IMR-90 (cell line): ENCODE measurements around the gene PRKAR2A. TPM values are rescaled to one million over a fixed set of nuclear protein-coding genes. Genes with fewer than 3 reads are reported as not detected.

Source experiments
- ATAC-seq: fragments of 200-7000 bp; cut with Tn5 transposase; 2 replicates; pipeline ENCODE4 v1.9.1; 2020; ENCODE audit warnings: low read depth, mild to moderate bottlenecking, moderate library complexity
- BruUV-seq: library from RNA; stranded (reverse); fragments of 400-500 nt; replicated peaks from 2 replicates; lab custom pipeline; 2021; lab: Mats Ljungman, UMichigan
- CTCF ChIA-PET: fragments of 300-600 bp; formaldehyde crosslinking; extraction: SDS; loops from one replicate; lab custom pipeline; 2021; ENCODE audit warnings: antibody characterized with exemption; lab: Yijun Ruan, JAX
- POLR2A ChIA-PET: fragments of 300-600 bp; sonication (Branson Sonifier 250); formaldehyde crosslinking; loops from one replicate; lab custom pipeline; 2022; ENCODE audit warnings: antibody characterized with exemption; ENCODE audit not compliant: unreplicated experiment; lab: Charles Lee
- DNase-seq: peaks from one replicate; pipeline ENCODE4 v3.0.0; 2013
- H2AFZ ChIP-seq: replicated peaks from 2 replicates; pipeline ENCODE3; 2013; ENCODE audit warnings: low read length, mild to moderate bottlenecking; ENCODE audit not compliant: poor library complexity
- H2AK5ac ChIP-seq: 2 replicates; pipeline ENCODE4 v1.6.1; 2013; ENCODE audit warnings: low read depth, low read length, inconsistent platforms
- H2AK9ac ChIP-seq: replicated peaks from 2 replicates; pipeline ENCODE3; 2013; ENCODE audit warnings: mild to moderate bottlenecking, low read depth, low read length, moderate library complexity; ENCODE audit not compliant: poor library complexity
- H2BK120ac ChIP-seq: 2 replicates; pipeline ENCODE4 v1.6.1; 2013; ENCODE audit warnings: low read depth, low read length, inconsistent platforms
- H2BK15ac ChIP-seq: 3 replicates; pipeline ENCODE4 v1.6.1; 2013; ENCODE audit warnings: low read depth, low read length, inconsistent platforms
- H2BK20ac ChIP-seq: 2 replicates; pipeline ENCODE4 v1.6.1; 2013; ENCODE audit warnings: low read depth, mild to moderate bottlenecking, inconsistent platforms, low read length, moderate library complexity
- H2BK5ac ChIP-seq: 2 replicates; pipeline ENCODE4 v1.6.1; 2013; ENCODE audit warnings: mild to moderate bottlenecking, low read depth, low read length, inconsistent platforms; ENCODE audit not compliant: poor library complexity, severe bottlenecking
- H3K14ac ChIP-seq: replicated peaks from 2 replicates; pipeline ENCODE4 v1.6.1; 2013; ENCODE audit warnings: low read depth, low read length, inconsistent platforms
- H3K18ac ChIP-seq: 2 replicates; pipeline ENCODE4 v1.6.1; 2013; ENCODE audit warnings: low read depth, low read length, control low read depth
- H3K23ac ChIP-seq: 2 replicates; pipeline ENCODE4 v1.6.1; 2013; ENCODE audit warnings: low read depth, low read length, inconsistent platforms
- H3K27ac ChIP-seq: 2 replicates; pipeline ENCODE4 v1.5.1; 2013; ENCODE audit warnings: mild to moderate bottlenecking, control low read depth, low read length; ENCODE audit not compliant: insufficient read depth
- H3K27me3 ChIP-seq: 2 replicates; pipeline ENCODE4 v1.6.1; 2013; ENCODE audit warnings: low read length; ENCODE audit not compliant: control insufficient read depth, insufficient read depth
- H3K36me3 ChIP-seq: 2 replicates; pipeline ENCODE4 v1.6.1; 2013; ENCODE audit warnings: low read length, mixed read lengths; ENCODE audit not compliant: control insufficient read depth, insufficient read depth
- H3K4ac ChIP-seq: 2 replicates; pipeline ENCODE4 v1.6.1; 2013; ENCODE audit warnings: low read depth, low read length, inconsistent platforms
- H3K4me1 ChIP-seq: 2 replicates; pipeline ENCODE4 v1.6.1; 2013; ENCODE audit warnings: low read length, mixed read lengths; ENCODE audit not compliant: control insufficient read depth, insufficient read depth
- H3K4me2 ChIP-seq: 2 replicates; pipeline ENCODE4 v1.6.1; 2013; ENCODE audit warnings: low read depth, mild to moderate bottlenecking, control low read depth, low read length, moderate library complexity
- H3K4me3 ChIP-seq: 2 replicates; pipeline ENCODE4 v1.5.1; 2013; ENCODE audit warnings: low read depth, mild to moderate bottlenecking, control low read depth, low read length, moderate library complexity; ENCODE audit not compliant: insufficient read depth
- H3K56ac ChIP-seq: 2 replicates; pipeline ENCODE4 v1.6.1; 2013; ENCODE audit warnings: low read length, inconsistent platforms; ENCODE audit not compliant: insufficient read depth; ENCODE audit errors: extremely low read depth
- H3K79me1 ChIP-seq, 2 experiments: 2 replicates each; pipeline ENCODE4 v1.6.1; 2013; ENCODE audit warnings: low read length in 2 of 2, inconsistent platforms in 1 of 2, low read depth in 1 of 2
- H3K9ac ChIP-seq: 2 replicates; pipeline ENCODE4 v1.6.1; 2013; ENCODE audit warnings: low read depth, low read length, control low read depth
- H3K9me1 ChIP-seq: 2 replicates; pipeline ENCODE4 v1.6.1; 2013; ENCODE audit warnings: low read length, inconsistent platforms; ENCODE audit not compliant: insufficient read depth
- H3K9me3 ChIP-seq: 2 replicates; pipeline ENCODE4 v1.6.1; 2013; ENCODE audit warnings: low read length; ENCODE audit not compliant: control insufficient read depth, insufficient read depth
- H4K20me1 ChIP-seq: 2 replicates; pipeline ENCODE4 v1.6.1; 2013; ENCODE audit warnings: low read length, inconsistent platforms; ENCODE audit not compliant: insufficient read depth
- H4K5ac ChIP-seq: 2 replicates; pipeline ENCODE4 v1.6.1; 2013; ENCODE audit warnings: mild to moderate bottlenecking, low read depth, low read length, control low read depth
- H4K8ac ChIP-seq, 2 experiments: 2 replicates each; pipeline ENCODE4 v1.6.1; 2013; ENCODE audit warnings: low read depth in 2 of 2, low read length in 2 of 2, control low read depth in 1 of 2, inconsistent platforms in 1 of 2
- H4K91ac ChIP-seq: 2 replicates; pipeline ENCODE4 v1.6.1; 2013; ENCODE audit warnings: low read depth, low read length, inconsistent platforms; ENCODE audit not compliant: insufficient read depth
- BHLHE40 ChIP-seq: fragments of 150-350 bp; IDR thresholded peaks from 2 replicates; pipeline ENCODE4 v1.6.1; 2016; ENCODE audit warnings: mild to moderate bottlenecking, low read depth, low read length
- CEBPB ChIP-seq: IDR thresholded peaks from 2 replicates; pipeline ENCODE4 v1.6.1; 2012; ENCODE audit warnings: low read depth, low read length, improper control_type of control experiment
- CHD1 ChIP-seq: IDR thresholded peaks from 2 replicates; pipeline ENCODE4 v1.6.1; 2012; ENCODE audit warnings: low read depth, low read length, improper control_type of control experiment
- FOS ChIP-seq: fragments of 150-350 bp; IDR thresholded peaks from 2 replicates; pipeline ENCODE4 v1.6.1; 2016; ENCODE audit warnings: low read depth, low read length
- MAFK ChIP-seq: IDR thresholded peaks from 2 replicates; pipeline ENCODE4 v1.6.1; 2012; ENCODE audit warnings: low read depth, low read length, improper control_type of control experiment
- MAZ ChIP-seq: IDR thresholded peaks from 2 replicates; pipeline ENCODE4 v1.6.1; 2012; ENCODE audit warnings: low read depth, mild to moderate bottlenecking, low read length, improper control_type of control experiment, moderate library complexity, borderline replicate concordance
- MXI1 ChIP-seq: IDR thresholded peaks from 2 replicates; pipeline ENCODE4 v1.6.1; 2012; ENCODE audit warnings: low read depth, mild to moderate bottlenecking, low read length, moderate library complexity, borderline replicate concordance
- NFE2L2 ChIP-seq: fragments of 150-350 bp; IDR thresholded peaks from 2 replicates; pipeline ENCODE4 v1.6.1; 2016; ENCODE audit warnings: low read depth, mild to moderate bottlenecking, low read length
- POLR2A ChIP-seq: IDR thresholded peaks from 2 replicates; pipeline ENCODE4 v1.6.1; 2012; ENCODE audit warnings: mild to moderate bottlenecking, low read depth, low read length
- RAD21 ChIP-seq: IDR thresholded peaks from 2 replicates; pipeline ENCODE4 v1.6.1; 2012; ENCODE audit warnings: low read length, improper control_type of control experiment
- RCOR1 ChIP-seq: IDR thresholded peaks from 2 replicates; pipeline ENCODE4 v1.6.1; 2012; ENCODE audit warnings: mild to moderate bottlenecking, low read length, improper control_type of control experiment; ENCODE audit not compliant: insufficient replicate concordance
- RFX5 ChIP-seq: IDR thresholded peaks from 2 replicates; pipeline ENCODE4 v1.8.0; 2012; ENCODE audit warnings: low read depth, mild to moderate bottlenecking, low read length, moderate library complexity
- SMC3 ChIP-seq: fragments of 150-350 bp; IDR thresholded peaks from 2 replicates; pipeline ENCODE4 v1.6.1; 2016; ENCODE audit warnings: low read depth, mild to moderate bottlenecking, antibody characterized with exemption, low read length, moderate library complexity
- WGBS, 2 experiments: methylation state at CpG; one replicate each; pipeline versions ENCODE4 v1.1.5 to v1.1.7; 2013; ENCODE audit warnings: missing lambda C conversion rate in 2 of 2; ENCODE audit not compliant: insufficient read length in 1 of 2; ENCODE audit errors: extremely low coverage in 2 of 2; 5-methylcytosine and 5-hydroxymethylcytosine counted together
- dilution Hi-C: fragments of 300-500 bp; cut with HindIII; formaldehyde crosslinking; loops from one replicate; pipeline ENCODE4 v1.14.3; 2018; ENCODE audit warnings: low sequenced_read_pairs; ENCODE audit not compliant: unreplicated experiment
- in situ Hi-C: fragments of 300-500 bp; cut with MboI; formaldehyde crosslinking; loops from 3 replicates; pipeline ENCODE4 v1.14.3; 2019; ENCODE audit warnings: low sequenced_read_pairs, inconsistent platforms, mixed read lengths
- intact Hi-C: fragments of 100-400 bp; cut with micrococcal nuclease; formaldehyde crosslinking; loops from 2 replicates; pipeline ENCODE4 v1.10.0; 2022
- polyA plus RNA-seq, 3 experiments: library from polyadenylated mRNA; depleted of rRNA; stranded (reverse); fragments of >200 nt; gene quantifications; 2 replicates each; pipeline ENCODE4 v1.2.3, GENCODE V29; 2012; ENCODE audit warnings: low replicate concordance in 1 of 3
- total RNA-seq: library from RNA; depleted of rRNA; stranded (reverse); fragments of >200 nt; gene quantifications from 2 replicates; pipeline ENCODE4 v1.2.3, GENCODE V29; 2012
- TF ChIP-seq, protein P1 (sequence below): conservative IDR thresholded peaks from 2 replicates; pipeline ENCODE4 v1.5.1; 2012; ENCODE audit warnings: mild to moderate bottlenecking, low read depth, low read length, improper control_type of control experiment
- TF ChIP-seq, protein P2 (sequence below): fragments of 150-350 bp; IDR thresholded peaks from 2 replicates; pipeline ENCODE4 v1.6.1; 2016; ENCODE audit warnings: low read depth, mild to moderate bottlenecking, low read length, moderate library complexity, borderline replicate concordance
- TF ChIP-seq, protein P3 (sequence below): fragments of 150-350 bp; IDR thresholded peaks from 2 replicates; pipeline ENCODE4 v1.6.1; 2017; ENCODE audit warnings: mild to moderate bottlenecking, antibody characterized with exemption, low read length, low read depth

Gene PRKAR2A
- total and polyA plus RNA-seq, 2 of the 4 experiments (the other 2 are of a cell fraction): 11.3 to 48.2 TPM

DNA sequence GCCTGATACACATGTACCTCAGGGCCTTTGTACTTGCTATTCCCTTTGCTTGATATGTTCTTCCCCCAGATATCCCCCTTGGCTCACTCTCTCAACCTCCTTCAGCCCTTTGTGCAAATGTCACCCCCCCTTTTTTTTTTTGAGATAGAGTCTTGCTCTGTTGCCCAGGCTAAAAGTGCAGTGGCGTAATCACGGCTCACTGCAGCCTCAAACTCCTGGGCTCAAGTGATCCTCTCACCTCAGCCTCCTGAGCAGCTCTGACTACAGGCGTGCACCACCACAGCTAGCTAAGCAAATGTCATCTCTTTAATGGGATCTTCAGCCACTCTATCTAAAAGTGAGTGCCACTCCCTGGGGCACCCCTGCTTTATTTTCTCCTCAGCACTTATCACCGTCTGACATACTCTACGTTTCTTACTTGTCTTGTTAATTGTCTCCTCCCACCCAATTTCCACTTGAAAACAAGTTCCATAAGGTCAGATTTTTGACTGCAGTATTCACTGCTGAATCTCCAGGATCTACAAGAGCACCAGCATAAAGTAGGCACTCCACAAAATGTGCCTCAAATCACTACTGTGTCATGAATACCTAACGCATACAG, 145.3 kb downstream of the PRKAR2A start:
- Histone ChIP-seq H3K56ac (no peak overlapping the region), H3K36me3 (peaks cover 28% of the 10 kb centered on the region), H2BK120ac (no peak overlapping the region), H4K8ac (no peak overlapping the region), H3K27me3 (no peaks in the 10 kb centered on the region), H4K20me1 (peaks cover 99% of the 10 kb centered on the region), H4K91ac (no peak overlapping the region), H2BK15ac (no peak overlapping the region), H2AK5ac (no peak overlapping the region), H3K4me1 (peaks cover 3% of the 10 kb centered on the region), H3K23ac (no peak overlapping the region), H3K4ac (no peak overlapping the region), H3K27ac (no peak overlapping the region), H2BK20ac (no peak overlapping the region), H3K9me1 (peaks cover 22% of the 10 kb centered on the region), H3K14ac (no peak overlapping the region), H3K79me1 (peaks cover 18 to 74% of the 10 kb centered on the region in 2 experiments), H2AK9ac (no peak overlapping the region), H3K4me2 (no peak overlapping the region), H2BK5ac (no peak overlapping the region), H2AFZ (no peak overlapping the region), H3K9ac (no peak overlapping the region), H4K5ac (no peak overlapping the region), H3K18ac (no peak overlapping the region), H3K9me3 (no peaks in the 10 kb centered on the region), H3K4me3 (no peak overlapping the region)
- intact Hi-C loops: no loop called here
- ATAC-seq (no peak), DNase-seq (no peak)
- no TSS peak for BruUV-seq
- no peak for TF ChIP-seq RCOR1
- no peak for TF ChIP-seq BHLHE40
- no peak for TF ChIP-seq POLR2A
- TF ChIP-seq SMC3: no peak
- TF ChIP-seq RAD21: no peak
- no peak for TF ChIP-seq MXI1
- TF ChIP-seq RFX5: no peak
- TF ChIP-seq MAFK: no peak
- no peak for TF ChIP-seq NFE2L2
- no peak for TF ChIP-seq CEBPB
- TF ChIP-seq, protein P1, sequence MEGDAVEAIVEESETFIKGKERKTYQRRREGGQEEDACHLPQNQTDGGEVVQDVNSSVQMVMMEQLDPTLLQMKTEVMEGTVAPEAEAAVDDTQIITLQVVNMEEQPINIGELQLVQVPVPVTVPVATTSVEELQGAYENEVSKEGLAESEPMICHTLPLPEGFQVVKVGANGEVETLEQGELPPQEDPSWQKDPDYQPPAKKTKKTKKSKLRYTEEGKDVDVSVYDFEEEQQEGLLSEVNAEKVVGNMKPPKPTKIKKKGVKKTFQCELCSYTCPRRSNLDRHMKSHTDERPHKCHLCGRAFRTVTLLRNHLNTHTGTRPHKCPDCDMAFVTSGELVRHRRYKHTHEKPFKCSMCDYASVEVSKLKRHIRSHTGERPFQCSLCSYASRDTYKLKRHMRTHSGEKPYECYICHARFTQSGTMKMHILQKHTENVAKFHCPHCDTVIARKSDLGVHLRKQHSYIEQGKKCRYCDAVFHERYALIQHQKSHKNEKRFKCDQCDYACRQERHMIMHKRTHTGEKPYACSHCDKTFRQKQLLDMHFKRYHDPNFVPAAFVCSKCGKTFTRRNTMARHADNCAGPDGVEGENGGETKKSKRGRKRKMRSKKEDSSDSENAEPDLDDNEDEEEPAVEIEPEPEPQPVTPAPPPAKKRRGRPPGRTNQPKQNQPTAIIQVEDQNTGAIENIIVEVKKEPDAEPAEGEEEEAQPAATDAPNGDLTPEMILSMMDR: no peak
- TF ChIP-seq, protein P2, sequence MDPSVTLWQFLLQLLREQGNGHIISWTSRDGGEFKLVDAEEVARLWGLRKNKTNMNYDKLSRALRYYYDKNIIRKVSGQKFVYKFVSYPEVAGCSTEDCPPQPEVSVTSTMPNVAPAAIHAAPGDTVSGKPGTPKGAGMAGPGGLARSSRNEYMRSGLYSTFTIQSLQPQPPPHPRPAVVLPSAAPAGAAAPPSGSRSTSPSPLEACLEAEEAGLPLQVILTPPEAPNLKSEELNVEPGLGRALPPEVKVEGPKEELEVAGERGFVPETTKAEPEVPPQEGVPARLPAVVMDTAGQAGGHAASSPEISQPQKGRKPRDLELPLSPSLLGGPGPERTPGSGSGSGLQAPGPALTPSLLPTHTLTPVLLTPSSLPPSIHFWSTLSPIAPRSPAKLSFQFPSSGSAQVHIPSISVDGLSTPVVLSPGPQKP: no peak
- no peak for TF ChIP-seq MAZ
- no peak for TF ChIP-seq FOS
- TF ChIP-seq CHD1: no peak
- TF ChIP-seq, protein P3, sequence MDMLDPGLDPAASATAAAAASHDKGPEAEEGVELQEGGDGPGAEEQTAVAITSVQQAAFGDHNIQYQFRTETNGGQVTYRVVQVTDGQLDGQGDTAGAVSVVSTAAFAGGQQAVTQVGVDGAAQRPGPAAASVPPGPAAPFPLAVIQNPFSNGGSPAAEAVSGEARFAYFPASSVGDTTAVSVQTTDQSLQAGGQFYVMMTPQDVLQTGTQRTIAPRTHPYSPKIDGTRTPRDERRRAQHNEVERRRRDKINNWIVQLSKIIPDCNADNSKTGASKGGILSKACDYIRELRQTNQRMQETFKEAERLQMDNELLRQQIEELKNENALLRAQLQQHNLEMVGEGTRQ: no peak
- dilution Hi-C loops: no loop called here
- in situ Hi-C loops: no loop called here
- WGBS, 2 experiments: 93% methylated on average over 6 of the region's 6 CpGs; no CpG with 5 or more reads in 1 of the 2 experiments
- ChIA-PET CTCF (no interaction called here), POLR2A (no interaction called here)
